Activated CD4-positive, alpha-beta T cell treated with anti-CD3 and anti-CD28 coated beads, Interleukin-2, amount 10 ng/mL, durations not matched to agents 7 days and 5 days (primary cell): Measurements from ENCODE around the gene SCGB1A1. TPM values are rescaled to one million over a fixed set of nuclear protein-coding genes. Genes with fewer than 3 reads are reported as not detected.
"Not testable (repeated sequence)": the region's sequence is repeated elsewhere in the genome, so short reads cannot be mapped to it uniquely, and the experiment has no call there.

Experiments
- CTCF ChIA-PET: fragments of 350-600 bp; sonication (Branson Sonifier 250); formaldehyde crosslinking; loops from one replicate; lab custom pipeline; 2021; ENCODE audit warnings: antibody characterized with exemption; lab: Charles Lee
- POLR2A ChIA-PET: fragments of 350-600 bp; sonication (Branson Sonifier 250); formaldehyde crosslinking; loops from one replicate; lab custom pipeline; 2021; ENCODE audit warnings: antibody characterized with exemption; lab: Charles Lee
- DNase-seq: peaks from one replicate; pipeline ENCODE4 v3.0.0-alpha.2; 2020
- H3K27ac Mint-ChIP-seq: one replicate; pipeline ENCODE4 v1.8.0; 2021; ENCODE audit warnings: mild to moderate bottlenecking, moderate library complexity, mixed read lengths
- H3K27me3 Mint-ChIP-seq: one replicate; pipeline ENCODE4 v1.8.0; 2021; ENCODE audit warnings: mixed read lengths
- H3K36me3 Mint-ChIP-seq: one replicate; pipeline ENCODE4 v1.8.0; 2021; ENCODE audit warnings: low read depth, mixed read lengths
- H3K4me1 Mint-ChIP-seq: one replicate; pipeline ENCODE4 v1.8.0; 2021; ENCODE audit warnings: mixed read lengths
- H3K4me3 Mint-ChIP-seq: one replicate; pipeline ENCODE4 v1.8.0; 2021; ENCODE audit warnings: mild to moderate bottlenecking, moderate library complexity, mixed read lengths
- H3K9me3 Mint-ChIP-seq: one replicate; pipeline ENCODE4 v1.8.0; 2021; ENCODE audit warnings: mixed read lengths
- total RNA-seq, 2 experiments: library from RNA; stranded (reverse); gene quantifications; one replicate each; pipeline ENCODE4 v1.2.3, GENCODE V29; 2021

SCGB1A1 gene, protein sequence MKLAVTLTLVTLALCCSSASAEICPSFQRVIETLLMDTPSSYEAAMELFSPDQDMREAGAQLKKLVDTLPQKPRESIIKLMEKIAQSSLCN
- total RNA-seq = not detected

- Mint-ChIP-seq H3K4me1 (no peaks in the 10 kb centered on the region), H3K27me3 (peaks cover 13% of the 10 kb centered on the region), H3K27ac (peak within 1 kb of the TSS; percentile 60), H3K9me3 (no peaks in the 10 kb centered on the region), H3K36me3 (no peaks in the 10 kb centered on the region), H3K4me3 (no peak within 1 kb of the TSS)
- ChIA-PET CTCF (interaction anchor here (1.0 to 6.9 kb wide), 6 partner anchors 10 to 466 kb away, joined by 3 to 85 read pairs (median 4); no protein-coding TSS in a partner anchor), POLR2A (no interaction called here)
- no peak for DNase-seq
Measured at GRCh38 chr11:62418733-62419132, at the start of gene SCGB1A1. TSS of gene SCGB1A1 (plus strand) at chr11:62419033. CDS start at chr11:62419096, 63 bp downstream.

DNA sequence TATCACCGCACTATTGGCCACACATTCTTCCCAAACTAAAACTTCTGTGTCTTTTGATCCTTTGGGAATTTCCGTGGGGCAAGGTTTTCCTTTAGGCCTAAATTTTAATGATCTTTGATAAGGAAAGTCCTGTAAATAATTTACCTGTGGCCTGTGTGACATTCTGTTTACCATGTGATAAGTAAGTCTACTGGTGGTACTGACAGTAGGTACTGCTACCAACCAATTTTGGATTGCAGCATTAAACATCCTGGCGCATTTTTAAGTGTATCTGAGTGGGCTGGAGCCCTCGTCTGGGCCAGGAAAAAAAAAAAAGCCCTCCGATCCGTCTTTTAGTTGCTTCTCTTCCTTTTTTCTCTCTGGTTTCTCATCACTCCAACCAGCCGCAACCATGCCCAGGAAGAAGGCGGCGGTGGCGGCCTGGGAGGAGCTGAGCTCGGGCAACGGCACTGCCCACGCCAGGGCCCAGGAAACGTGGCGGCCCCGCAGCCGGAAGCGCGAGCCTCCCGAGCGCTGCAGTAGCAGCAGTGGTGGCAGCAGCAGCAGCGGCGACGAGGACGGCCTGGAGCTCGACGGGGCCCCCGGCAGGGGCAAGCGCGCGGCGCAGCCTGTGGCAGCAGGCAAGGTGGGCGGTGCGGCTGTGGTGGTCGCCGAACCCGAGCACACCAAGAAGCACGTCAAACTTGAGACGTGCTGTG, 47.9 kb upstream of the SCGB1A1 start:
- POLR2A ChIA-PET = no interaction called here
- Mint-ChIP-seq H3K36me3 (no peaks in the 10 kb centered on the region), H3K4me1 (peaks cover 27% of the 10 kb centered on the region), H3K9me3 (no peaks in the 10 kb centered on the region), H3K27me3 (no peaks in the 10 kb centered on the region), H3K27ac (peak overlapping the region; percentile 76), H3K4me3 (peak overlapping the region; percentile 18)
- CTCF ChIA-PET = interaction anchor here (0.6 to 1.4 kb wide), 5 partner anchors 13 to 199 kb away, joined by 3 to 5 read pairs (median 4); no protein-coding TSS in a partner anchor
- DNase-seq = peak; percentile 53

DNA sequence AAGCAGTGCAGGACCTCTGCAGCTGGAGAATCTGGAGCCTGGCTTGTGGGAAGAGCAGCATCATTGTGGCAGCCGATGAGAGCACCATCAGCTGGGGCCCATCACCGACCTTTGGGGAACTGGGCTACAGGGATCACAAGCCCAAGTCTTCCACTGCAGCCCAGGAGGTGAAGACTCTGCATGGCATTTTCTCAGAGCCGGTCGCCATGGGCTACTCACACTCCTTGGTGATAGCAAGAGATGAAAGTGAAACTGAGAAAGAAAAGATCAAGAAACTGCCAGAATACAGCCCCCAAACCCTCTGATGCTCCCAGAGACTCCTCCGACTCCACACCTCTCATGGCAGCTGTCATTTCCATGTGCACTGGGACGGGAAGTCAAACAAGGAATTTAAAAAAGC, 46.0 kb upstream of the SCGB1A1 start:
- DNase-seq = peak; percentile 27
- peaks cover 27% of the 10 kb centered on the region for H3K4me1 Mint-ChIP-seq
- no peak overlapping the region for H3K4me3 Mint-ChIP-seq
- ChIA-PET POLR2A (no interaction called here), CTCF (interaction anchor here (0.5 kb wide), 1 partner anchor 427 kb away, joined by 3 read pairs; no protein-coding TSS in a partner anchor)
- H3K36me3 Mint-ChIP-seq = no peaks in the 10 kb centered on the region
- no peaks in the 10 kb centered on the region for H3K9me3 Mint-ChIP-seq
- no peak overlapping the region for H3K27ac Mint-ChIP-seq
- no peaks in the 10 kb centered on the region for H3K27me3 Mint-ChIP-seq

- Mint-ChIP-seq H3K4me3 (no peak overlapping the region), H3K9me3 (no peaks in the 10 kb centered on the region), H3K4me1 (peaks cover 27% of the 10 kb centered on the region), H3K36me3 (no peaks in the 10 kb centered on the region), H3K27me3 (peaks cover 2% of the 10 kb centered on the region), H3K27ac (no peak overlapping the region)
- POLR2A ChIA-PET = no interaction called here
- no peak for DNase-seq
- CTCF ChIA-PET = interaction anchor here (0.5 to 1.4 kb wide), 5 partner anchors 10 to 51 kb away, joined by 3 to 4 read pairs (median 3); no protein-coding TSS in a partner anchor
Measured at GRCh38 chr11:62373464-62374119, 45.2 kb upstream of the SCGB1A1 start.

DNA sequence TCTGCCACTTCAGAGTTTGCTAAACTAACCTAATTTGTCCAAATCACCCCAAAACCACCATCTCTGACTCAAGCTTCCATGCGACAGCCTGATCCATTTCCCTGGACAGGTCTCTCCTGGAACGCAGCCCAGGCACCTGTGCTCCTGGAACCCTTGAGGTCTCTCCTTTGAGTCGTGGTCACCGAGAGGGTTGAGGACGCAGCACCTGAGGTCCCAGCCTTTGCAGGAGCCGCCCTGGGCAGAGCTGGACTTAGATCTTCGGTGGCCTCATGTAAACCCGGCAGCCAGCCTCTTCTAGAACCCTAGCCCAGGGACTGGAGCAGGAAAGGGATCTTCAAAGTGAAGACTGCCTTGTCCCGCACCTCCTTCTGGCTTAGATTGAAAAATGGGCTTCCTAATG, 44.0 kb upstream of the SCGB1A1 start:
- H3K36me3 Mint-ChIP-seq = no peaks in the 10 kb centered on the region
- H3K27ac Mint-ChIP-seq = no peak overlapping the region
- H3K9me3 Mint-ChIP-seq = no peaks in the 10 kb centered on the region
- POLR2A ChIA-PET = no interaction called here
- H3K4me1 Mint-ChIP-seq = peaks cover 27% of the 10 kb centered on the region
- no peak for DNase-seq
- peaks cover 11% of the 10 kb centered on the region for H3K27me3 Mint-ChIP-seq
- no peak overlapping the region for H3K4me3 Mint-ChIP-seq
- CTCF ChIA-PET = interaction anchor here (1.5 kb wide), 1 partner anchor 35 kb away, joined by 3 read pairs; no protein-coding TSS in a partner anchor

DNA sequence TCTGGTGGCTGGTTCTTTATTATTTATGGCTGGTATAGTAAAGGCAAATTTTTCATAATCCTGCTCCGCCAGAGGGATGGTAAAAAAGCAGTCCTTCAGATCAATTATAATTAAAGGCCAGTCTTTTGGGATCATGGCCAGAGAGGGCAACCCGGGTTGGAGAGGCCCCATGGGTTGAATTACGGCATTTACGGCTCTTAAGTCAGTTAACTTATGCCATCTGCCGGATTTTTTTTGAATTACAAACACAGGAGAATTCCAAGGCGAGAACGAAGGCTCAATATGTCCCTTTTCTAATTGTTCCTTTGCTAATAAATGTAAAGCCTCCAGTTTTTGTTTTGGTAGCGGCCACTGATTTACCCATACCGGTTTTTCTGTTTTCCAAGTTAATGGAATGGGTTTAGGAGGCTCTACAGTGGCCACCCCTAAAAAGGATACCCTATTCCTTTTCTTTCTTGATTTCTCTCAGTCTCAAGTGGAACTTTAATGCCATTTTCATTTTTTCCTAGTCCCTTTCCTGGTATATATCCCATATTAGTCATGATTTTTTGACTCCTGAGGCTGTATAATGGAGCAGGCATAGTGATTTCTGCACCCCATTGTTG, 40.3 kb upstream of the SCGB1A1 start:
- H3K4me1 Mint-ChIP-seq, H3K9me3 Mint-ChIP-seq, H3K4me3 Mint-ChIP-seq, H3K36me3 Mint-ChIP-seq, POLR2A ChIA-PET, H3K27ac Mint-ChIP-seq: not testable (repeated sequence)
- peak; percentile 31 for DNase-seq
- H3K27me3 Mint-ChIP-seq = peaks cover 18% of the 10 kb centered on the region
- CTCF ChIA-PET = interaction anchor here (1.0 kb wide), 1 partner anchor 16 kb away, joined by 4 read pairs; no protein-coding TSS in a partner anchor

- H3K4me1 Mint-ChIP-seq, DNase-seq, POLR2A ChIA-PET, H3K4me3 Mint-ChIP-seq, H3K9me3 Mint-ChIP-seq, H3K36me3 Mint-ChIP-seq, H3K27ac Mint-ChIP-seq: not testable (repeated sequence)
- CTCF ChIA-PET = interaction anchor here (0.6 kb wide), 1 partner anchor 71 kb away, joined by 3 read pairs; no protein-coding TSS in a partner anchor
- H3K27me3 Mint-ChIP-seq = peaks cover 18% of the 10 kb centered on the region
Measured at GRCh38 chr11:62379586-62379985, 39.2 kb upstream of the SCGB1A1 start.

DNA sequence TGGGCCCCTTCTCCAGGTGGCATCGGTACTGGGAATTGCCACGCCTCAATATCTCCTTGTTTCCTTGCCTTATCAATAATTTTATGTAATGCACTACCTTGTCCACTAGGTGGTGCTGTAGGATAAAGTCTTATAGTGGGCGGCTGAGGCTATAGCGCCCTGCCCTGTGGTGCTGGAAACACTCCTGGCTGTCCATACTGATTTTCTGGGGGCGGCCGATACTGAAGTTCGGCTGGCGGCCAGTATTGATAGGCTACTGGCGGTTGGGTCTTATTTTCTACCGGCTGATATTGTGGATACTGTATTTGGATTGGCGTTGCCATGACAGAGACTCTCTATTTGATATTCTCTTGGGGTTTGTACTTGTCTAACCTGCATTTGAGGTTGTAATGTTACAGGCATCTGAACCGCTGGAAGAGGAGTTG, 38.0 kb upstream of the SCGB1A1 start:
- CTCF ChIA-PET = interaction anchor here (1.1 to 1.2 kb wide), 2 partner anchors 13 to 162 kb away, joined by 3 to 5 read pairs; no protein-coding TSS in a partner anchor
- H3K9me3 Mint-ChIP-seq, H3K4me3 Mint-ChIP-seq, H3K27ac Mint-ChIP-seq, H3K36me3 Mint-ChIP-seq, POLR2A ChIA-PET: not testable (repeated sequence)
- DNase-seq = peak; percentile 70
- peaks cover 18% of the 10 kb centered on the region for H3K27me3 Mint-ChIP-seq
- peaks cover 14% of the 10 kb centered on the region for H3K4me1 Mint-ChIP-seq

- Mint-ChIP-seq H3K4me3 (no peak overlapping the region), H3K36me3 (no peaks in the 10 kb centered on the region), H3K9me3 (no peaks in the 10 kb centered on the region), H3K27ac (no peak overlapping the region), H3K27me3 (peaks cover 15% of the 10 kb centered on the region), H3K4me1 (peaks cover 22% of the 10 kb centered on the region)
- DNase-seq = no peak
- ChIA-PET POLR2A (no interaction called here), CTCF (no interaction called here)
Measured at GRCh38 chr11:62383822-62384221, 35.0 kb upstream of the SCGB1A1 start.

DNA sequence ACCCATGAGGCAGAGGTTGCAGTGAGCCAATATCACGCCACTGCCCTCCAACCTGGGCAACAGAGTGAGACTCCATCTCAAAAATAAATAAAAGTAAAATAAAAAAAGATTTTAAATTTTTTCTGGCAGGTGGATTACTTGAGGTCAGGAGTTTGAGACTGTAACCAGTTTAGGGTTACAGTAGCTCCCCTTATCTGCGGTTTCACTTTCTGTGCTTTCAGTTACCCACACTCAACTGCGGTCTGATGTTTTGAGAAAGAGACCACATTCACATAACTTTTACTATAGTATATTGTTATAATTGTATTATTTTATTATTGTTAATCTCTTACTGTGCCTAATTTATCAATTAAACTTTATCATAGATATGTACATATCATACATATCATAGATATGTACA, 32.8 kb upstream of the SCGB1A1 start:
- peaks cover 18% of the 10 kb centered on the region for H3K4me1 Mint-ChIP-seq
- not testable (repeated sequence) for H3K27ac Mint-ChIP-seq, H3K9me3 Mint-ChIP-seq, H3K4me3 Mint-ChIP-seq, H3K27me3 Mint-ChIP-seq, H3K36me3 Mint-ChIP-seq
- DNase-seq = peak; percentile 40
- POLR2A ChIA-PET = interaction anchor here (0.6 kb wide), 1 partner anchor 497 kb away, joined by 3 read pairs; no protein-coding TSS in a partner anchor
- CTCF ChIA-PET = interaction anchor here (0.9 to 1.1 kb wide), 3 partner anchors 16 to 157 kb away, joined by 3 to 5 read pairs (median 4); no protein-coding TSS in a partner anchor

GRCh38 chr11:62387381-62387780, 31.5 kb upstream of the SCGB1A1 start:
- ChIA-PET CTCF (interaction anchor here (1.1 kb wide), 1 partner anchor 37 kb away, joined by 3 read pairs; no protein-coding TSS in a partner anchor), POLR2A (no interaction called here)
- Mint-ChIP-seq H3K27me3 (peaks cover 9% of the 10 kb centered on the region), H3K9me3 (no peaks in the 10 kb centered on the region), H3K27ac (peak overlapping the region; percentile 13), H3K36me3 (no peaks in the 10 kb centered on the region), H3K4me1 (peaks cover 13% of the 10 kb centered on the region), H3K4me3 (no peak overlapping the region)
- DNase-seq = no peak

- CTCF ChIA-PET = interaction anchor here (0.6 to 1.3 kb wide), 3 partner anchors 18 to 37 kb away, joined by 4 to 6 read pairs (median 5); no protein-coding TSS in a partner anchor
- no peak overlapping the region for H3K4me3 Mint-ChIP-seq
- POLR2A ChIA-PET = no interaction called here
- no peaks in the 10 kb centered on the region for H3K9me3 Mint-ChIP-seq
- peaks cover 19% of the 10 kb centered on the region for H3K4me1 Mint-ChIP-seq
- no peaks in the 10 kb centered on the region for H3K36me3 Mint-ChIP-seq
- no peak for DNase-seq
- H3K27ac Mint-ChIP-seq = no peak overlapping the region
- peaks cover 9% of the 10 kb centered on the region for H3K27me3 Mint-ChIP-seq
Measured at GRCh38 chr11:62388999-62389398, 29.8 kb upstream of the SCGB1A1 start.
